Lower lobe of right lung (tissue), 2 donors: Measurements from ENCODE around the gene PPP1R14B. TPM values are rescaled to one million over a fixed set of nuclear protein-coding genes. Genes with fewer than 3 reads are reported as not detected.

ENCODE experiments used
- ATAC-seq, 2 donors: fragments of 200-7000 bp; cut with Tn5 transposase; one replicate each; pipeline ENCODE4 v1.9.1; 2020 to 2022; ENCODE audit warnings: mild to moderate bottlenecking in 2 of 2, moderate library complexity in 2 of 2
- DNase-seq: peaks from one replicate; pipeline ENCODE4 v3.0.0-alpha.2; 2020
- H3K27ac ChIP-seq: fragments of 200-600 bp; one replicate; pipeline ENCODE4 v1.8.0; 2022
- H3K27me3 ChIP-seq: fragments of 200-600 bp; one replicate; pipeline ENCODE4 v1.8.0; 2022; ENCODE audit warnings: low read depth
- H3K36me3 ChIP-seq: fragments of 200-600 bp; one replicate; pipeline ENCODE4 v1.8.0; 2022; ENCODE audit warnings: mild to moderate bottlenecking
- H3K4me1 ChIP-seq: fragments of 200-600 bp; one replicate; pipeline ENCODE4 v1.8.0; 2022
- H3K4me3 ChIP-seq: fragments of 200-600 bp; one replicate; pipeline ENCODE4 v1.8.0; 2022; ENCODE audit warnings: mild to moderate bottlenecking
- H3K9me3 ChIP-seq: fragments of 200-600 bp; one replicate; pipeline ENCODE4 v1.8.0; 2022
- intact Hi-C: fragments of 100-400 bp; cut with DNase I; formaldehyde crosslinking; loops from one replicate; pipeline ENCODE4 v1.11.0; 2022
- total RNA-seq: library from RNA; stranded (reverse); fragmentation: NEBNext Ultra II Directional; extraction: Animal tissue kit (Norgen Biotek cat#: 25700); gene quantifications from one replicate; pipeline ENCODE4 v1.2.1, GENCODE V29; 2021
- TF ChIP-seq, protein P1 (sequence below): fragments of 200-600 bp; IDR thresholded peaks from one replicate; pipeline ENCODE4 v1.8.0; 2022; ENCODE audit warnings: antibody characterized with exemption, mild to moderate bottlenecking
- donor health status: DM: no; HTN: yes; CAD: no; lungs with severe emphysema.

Gene PPP1R14B
- total RNA-seq, 1 donor from 2014 or later, result 55.4 TPM

DNA sequence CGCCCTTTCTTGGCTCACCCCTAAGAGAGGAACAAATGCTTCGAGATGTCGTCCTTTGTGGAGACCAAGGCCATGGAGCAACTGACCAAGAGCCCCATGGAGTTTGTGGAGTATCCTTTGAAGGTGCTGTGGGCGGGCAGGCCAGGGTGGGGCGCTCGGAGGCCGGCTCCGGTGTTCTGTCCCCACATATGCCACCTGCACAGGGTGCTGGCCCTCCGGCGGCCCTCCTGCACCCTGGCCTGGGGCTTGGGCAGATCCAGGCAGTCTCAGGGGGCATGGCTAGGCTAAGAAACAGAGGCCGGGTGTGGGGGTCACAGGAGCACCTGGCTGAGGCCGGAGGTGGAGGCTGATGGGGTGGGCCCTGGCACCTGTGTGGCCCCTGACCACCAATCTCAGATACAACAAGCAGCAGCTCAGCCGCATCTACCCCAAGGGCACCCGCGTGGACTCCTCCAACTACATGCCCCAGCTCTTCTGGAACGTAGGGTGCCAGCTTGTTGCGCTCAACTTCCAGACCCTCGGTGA, 14.9 kb upstream of the PPP1R14B start:
- peaks cover 95% of the 10 kb centered on the region for H3K36me3 ChIP-seq
- no peaks in the 10 kb centered on the region for H3K27me3 ChIP-seq
- no peak overlapping the region for H3K27ac ChIP-seq
- TF ChIP-seq, protein P1, sequence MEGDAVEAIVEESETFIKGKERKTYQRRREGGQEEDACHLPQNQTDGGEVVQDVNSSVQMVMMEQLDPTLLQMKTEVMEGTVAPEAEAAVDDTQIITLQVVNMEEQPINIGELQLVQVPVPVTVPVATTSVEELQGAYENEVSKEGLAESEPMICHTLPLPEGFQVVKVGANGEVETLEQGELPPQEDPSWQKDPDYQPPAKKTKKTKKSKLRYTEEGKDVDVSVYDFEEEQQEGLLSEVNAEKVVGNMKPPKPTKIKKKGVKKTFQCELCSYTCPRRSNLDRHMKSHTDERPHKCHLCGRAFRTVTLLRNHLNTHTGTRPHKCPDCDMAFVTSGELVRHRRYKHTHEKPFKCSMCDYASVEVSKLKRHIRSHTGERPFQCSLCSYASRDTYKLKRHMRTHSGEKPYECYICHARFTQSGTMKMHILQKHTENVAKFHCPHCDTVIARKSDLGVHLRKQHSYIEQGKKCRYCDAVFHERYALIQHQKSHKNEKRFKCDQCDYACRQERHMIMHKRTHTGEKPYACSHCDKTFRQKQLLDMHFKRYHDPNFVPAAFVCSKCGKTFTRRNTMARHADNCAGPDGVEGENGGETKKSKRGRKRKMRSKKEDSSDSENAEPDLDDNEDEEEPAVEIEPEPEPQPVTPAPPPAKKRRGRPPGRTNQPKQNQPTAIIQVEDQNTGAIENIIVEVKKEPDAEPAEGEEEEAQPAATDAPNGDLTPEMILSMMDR, result no peak
- no peak for DNase-seq
- H3K4me1 ChIP-seq, result no peaks in the 10 kb centered on the region
- no peak overlapping the region for H3K4me3 ChIP-seq
- intact Hi-C loops, result no loop called here
- H3K9me3 ChIP-seq, result no peaks in the 10 kb centered on the region
- ATAC-seq, result no peak

DNA sequence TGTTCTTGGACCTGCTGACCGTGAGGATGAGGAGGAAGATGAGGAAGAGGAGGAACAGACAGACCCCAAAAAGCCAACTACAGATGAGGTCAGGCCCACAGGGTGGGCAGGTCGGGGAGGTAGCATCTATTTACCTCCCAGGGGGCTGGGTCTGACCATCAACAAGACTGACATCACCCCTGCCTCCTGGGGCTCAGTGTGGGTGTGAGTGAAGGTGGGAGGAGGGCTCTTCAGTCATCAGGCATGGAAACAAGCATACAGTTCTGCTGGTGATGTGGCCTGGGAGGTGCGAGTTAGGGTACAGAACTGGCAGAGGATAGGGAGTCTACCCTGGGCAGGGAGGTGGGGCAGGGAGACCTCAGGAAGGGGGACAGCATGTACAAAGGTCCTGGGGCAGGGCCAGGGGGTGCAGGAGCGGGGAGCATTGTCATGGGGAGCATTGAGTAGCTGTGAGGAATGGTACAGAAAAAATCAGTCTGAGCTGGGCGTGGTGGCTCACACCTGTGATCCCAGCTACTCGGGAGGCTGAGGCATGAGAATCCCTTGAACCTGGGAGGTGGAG, 13.5 kb upstream of the PPP1R14B start:
- H3K27me3 ChIP-seq, result no peaks in the 10 kb centered on the region
- DNase-seq, result no peak
- H3K27ac ChIP-seq, result no peak overlapping the region
- intact Hi-C loops, result no loop called here
- no peaks in the 10 kb centered on the region for H3K9me3 ChIP-seq
- TF ChIP-seq, protein P1, result no peak
- no peak for ATAC-seq
- no peak overlapping the region for H3K4me3 ChIP-seq
- peaks cover 95% of the 10 kb centered on the region for H3K36me3 ChIP-seq
- H3K4me1 ChIP-seq, result no peaks in the 10 kb centered on the region

DNA sequence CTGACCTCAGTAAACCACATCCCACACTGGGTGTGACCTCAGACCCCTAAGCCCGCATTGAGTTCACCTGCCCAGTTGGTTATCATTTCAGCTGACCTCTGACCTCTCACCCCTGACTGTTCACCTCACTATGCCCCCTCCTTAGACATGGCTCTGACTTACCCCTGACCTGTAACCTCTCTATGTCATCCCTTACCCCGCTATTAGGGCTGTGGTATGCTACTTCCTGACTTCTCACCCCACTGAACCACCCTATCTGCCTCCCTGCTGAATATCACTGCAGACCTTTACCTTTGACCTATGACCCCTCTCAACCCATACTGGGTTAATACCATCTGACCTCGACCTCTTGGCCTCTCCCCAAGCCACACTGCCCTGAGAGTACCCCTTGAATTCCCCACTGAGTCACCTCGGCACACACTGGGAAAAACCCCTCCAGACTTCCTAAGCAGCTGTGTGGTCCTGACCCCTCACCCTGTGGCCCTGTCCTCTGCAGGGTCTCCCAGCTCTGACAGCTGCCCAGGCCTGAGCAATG, 12.9 kb upstream of the PPP1R14B start:
- no peaks in the 10 kb centered on the region for H3K9me3 ChIP-seq
- DNase-seq (no peak), ATAC-seq (no peak)
- H3K36me3 ChIP-seq, result peaks cover 95% of the 10 kb centered on the region
- no peaks in the 10 kb centered on the region for H3K4me1 ChIP-seq
- no peaks in the 10 kb centered on the region for H3K27me3 ChIP-seq
- TF ChIP-seq, protein P1, result no peak
- intact Hi-C loops, result no loop called here
- no peak overlapping the region for H3K4me3 ChIP-seq
- H3K27ac ChIP-seq, result no peak overlapping the region

DNA sequence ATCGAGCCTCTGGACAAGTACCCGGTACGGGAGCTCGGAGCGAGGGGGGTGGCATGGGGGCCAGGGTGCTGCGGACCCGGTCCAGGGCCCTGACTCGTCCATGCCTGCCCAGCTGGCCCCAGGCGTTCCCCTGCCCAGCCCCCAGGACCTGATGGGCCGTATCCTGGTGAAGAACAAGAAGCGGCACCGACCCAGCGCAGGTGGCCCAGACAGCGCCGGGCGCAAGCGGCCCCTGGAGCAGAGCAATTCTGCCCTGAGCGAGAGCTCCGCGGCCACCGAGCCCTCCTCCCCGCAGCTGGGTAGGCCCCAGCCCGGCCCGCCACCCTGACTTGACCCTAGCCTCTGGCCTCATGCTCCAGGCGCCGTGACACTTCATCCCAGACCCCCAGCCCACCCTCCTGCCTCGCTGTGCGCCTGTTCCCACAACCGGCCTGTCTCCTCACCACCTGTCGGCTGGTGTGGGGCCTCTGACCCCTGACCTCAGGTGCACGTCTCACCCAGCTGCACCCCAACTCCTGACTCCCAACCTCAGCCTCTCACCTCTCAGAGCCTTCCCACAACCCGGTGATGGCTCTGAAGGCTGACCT, 12.3 kb upstream of the PPP1R14B start:
- H3K9me3 ChIP-seq, result no peaks in the 10 kb centered on the region
- no peak for ATAC-seq
- TF ChIP-seq, protein P1, result no peak
- no peak overlapping the region for H3K27ac ChIP-seq
- H3K36me3 ChIP-seq, result peaks cover 93% of the 10 kb centered on the region
- no peak for DNase-seq
- H3K27me3 ChIP-seq, result no peaks in the 10 kb centered on the region
- no peak overlapping the region for H3K4me3 ChIP-seq
- H3K4me1 ChIP-seq, result no peaks in the 10 kb centered on the region
- intact Hi-C loops, result no loop called here

DNA sequence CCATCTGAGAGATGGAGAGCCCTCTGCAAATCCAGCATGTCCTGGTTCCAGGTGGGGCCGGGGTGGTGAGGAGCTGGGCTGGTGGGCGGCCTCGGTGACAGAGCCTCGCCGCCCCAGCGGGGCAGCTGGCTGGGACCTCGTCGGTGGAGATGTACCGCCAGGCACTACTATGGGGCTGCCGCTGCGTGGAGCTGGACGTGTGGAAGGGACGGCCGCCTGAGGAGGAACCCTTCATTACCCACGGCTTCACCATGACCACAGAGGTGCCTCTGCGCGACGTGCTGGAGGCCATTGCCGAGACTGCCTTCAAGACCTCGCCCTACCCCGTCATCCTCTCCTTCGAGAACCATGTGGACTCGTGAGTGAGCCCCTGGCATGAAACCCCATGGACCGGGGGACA, 11.6 kb upstream of the PPP1R14B start:
- DNase-seq (no peak), ATAC-seq (no peak)
- H3K36me3 ChIP-seq, result peaks cover 87% of the 10 kb centered on the region
- H3K4me1 ChIP-seq, result peaks cover 4% of the 10 kb centered on the region
- H3K4me3 ChIP-seq, result no peak overlapping the region
- no peaks in the 10 kb centered on the region for H3K9me3 ChIP-seq
- H3K27me3 ChIP-seq, result no peaks in the 10 kb centered on the region
- intact Hi-C loops, result no loop called here
- TF ChIP-seq, protein P1, result no peak
- H3K27ac ChIP-seq, result no peak overlapping the region
